H1 (cell line): ENCODE data around the gene ARL6IP5. TPM values are rescaled to one million over a fixed set of nuclear protein-coding genes. Genes with fewer than 3 reads are reported as not detected.

Experiments
- CTCF ChIA-PET: fragments of 300-600 bp; sonication (Branson Sonifier 250); formaldehyde crosslinking; loops from one replicate; lab custom pipeline; 2021; ENCODE audit not compliant: partially characterized antibody; lab: Charles Lee
- POLR2A ChIA-PET: fragments of 300-600 bp; sonication (Branson Sonifier 250); formaldehyde crosslinking; loops from one replicate; lab custom pipeline; 2021; ENCODE audit warnings: inconsistent platforms; ENCODE audit not compliant: partially characterized antibody; lab: Charles Lee
- DNase-seq, 2 experiments: peaks; one replicate each; pipeline versions ENCODE4 v3.0.0 to v3.0.0-alpha.2; 2010 to 2022; ENCODE audit warnings: low spot score in 2 of 2, low read depth in 1 of 2, mixed read lengths in 1 of 2
- FAIRE-seq: peaks from 2 replicates; lab custom pipeline; 2011; peaks lifted over from hg19 to GRCh38; lab: Jason Lieb, UNC
- H2AFZ ChIP-seq: 2 replicates; pipeline ENCODE4 v1.8.1; 2012; ENCODE audit warnings: low read length, inconsistent platforms
- H2AK5ac ChIP-seq: 2 replicates; pipeline ENCODE4 v1.6.1; 2013; ENCODE audit warnings: low read depth, low read length
- H2BK120ac ChIP-seq: replicated peaks from 2 replicates; pipeline ENCODE3; 2013; ENCODE audit warnings: low read depth, low read length, inconsistent platforms
- H2BK12ac ChIP-seq: 2 replicates; pipeline ENCODE4 v1.6.1; 2013; ENCODE audit warnings: low read depth, low read length
- H2BK15ac ChIP-seq: 2 replicates; pipeline ENCODE4 v1.6.1; 2013; ENCODE audit warnings: low read length
- H2BK20ac ChIP-seq: 2 replicates; pipeline ENCODE4 v1.6.1; 2013; ENCODE audit warnings: low read length
- H2BK5ac ChIP-seq: 2 replicates; pipeline ENCODE4 v1.6.1; 2013; ENCODE audit warnings: low read depth, low read length
- H3K14ac ChIP-seq: 2 replicates; pipeline ENCODE4 v1.6.1; 2013; ENCODE audit warnings: inconsistent platforms; ENCODE audit not compliant: insufficient read length
- H3K18ac ChIP-seq: 2 replicates; pipeline ENCODE4 v1.6.1; 2013; ENCODE audit warnings: low read length; ENCODE audit errors: extremely low read depth
- H3K23ac ChIP-seq: 2 replicates; pipeline ENCODE4 v1.6.1; 2013; ENCODE audit warnings: inconsistent platforms; ENCODE audit not compliant: insufficient read length
- H3K23me2 ChIP-seq: 2 replicates; pipeline ENCODE4 v1.6.1; 2013; ENCODE audit warnings: low read depth, low read length
- H3K27ac ChIP-seq: 2 replicates; pipeline ENCODE4 v1.6.1; 2011; ENCODE audit warnings: low read depth, low read length, inconsistent platforms
- H3K27me3 ChIP-seq, 4 experiments: replicated peaks in 1 of 4; 1 replicate in 1 of 4; 2 replicates in 3 of 4; pipeline versions ENCODE4 v1.6.1 to v1.8.1; 2011 to 2013; ENCODE audit warnings: low read length in 3 of 4, mild to moderate bottlenecking in 3 of 4, inconsistent platforms in 2 of 4, mixed read lengths in 2 of 4, moderate library complexity in 1 of 4; ENCODE audit not compliant: control insufficient read depth in 3 of 4, insufficient read depth in 3 of 4; ENCODE audit errors: extremely low read depth in 1 of 4
- H3K36me3 ChIP-seq, 4 experiments: 2 replicates each; pipeline versions ENCODE4 v1.6.1 to v1.8.1; 2011 to 2013; ENCODE audit warnings: mild to moderate bottlenecking in 4 of 4, low read length in 3 of 4, moderate library complexity in 2 of 4, control low read depth in 1 of 4, inconsistent platforms in 1 of 4; ENCODE audit not compliant: insufficient read depth in 4 of 4, control insufficient read depth in 2 of 4
- H3K4ac ChIP-seq: replicated peaks from 2 replicates; pipeline ENCODE3; 2013; ENCODE audit warnings: low read length, low read depth, mixed read lengths, inconsistent platforms; ENCODE audit not compliant: insufficient read length
- H3K4me1 ChIP-seq, 4 experiments: replicated peaks in 1 of 4; 1 replicate in 1 of 4; 2 replicates in 3 of 4; pipeline versions ENCODE4 v1.6.1 to v1.8.1; 2011 to 2013; ENCODE audit warnings: low read length in 3 of 4, inconsistent platforms in 2 of 4, mixed read lengths in 1 of 4; ENCODE audit not compliant: insufficient read depth in 4 of 4, control insufficient read depth in 3 of 4
- H3K4me2 ChIP-seq, 2 experiments: 2 replicates each; pipeline versions ENCODE4 v1.6.1 to v1.8.1; 2011 to 2013; ENCODE audit warnings: low read depth in 2 of 2, low read length in 2 of 2, control low read depth in 1 of 2, inconsistent platforms in 1 of 2, mild to moderate bottlenecking in 1 of 2; ENCODE audit not compliant: insufficient read depth in 1 of 2
- H3K4me3 ChIP-seq, 4 experiments: fragments of 200-600, 300-600 bp in 1 of 4; sonication (generic), shearing (Covaris generic), sonication (Bioruptor Twin) in 1 of 4; 2 replicates each; pipeline versions ENCODE4 v1.5.1 to v1.8.1; 2011 to 2016; ENCODE audit warnings: low read length in 4 of 4, low read depth in 3 of 4, control low read depth in 2 of 4, inconsistent platforms in 2 of 4, mild to moderate bottlenecking in 2 of 4, mixed read lengths in 1 of 4, moderate library complexity in 1 of 4; ENCODE audit not compliant: insufficient read depth in 2 of 4; ENCODE audit errors: extremely low read depth in 1 of 4
- H3K56ac ChIP-seq: replicated peaks from 2 replicates; pipeline ENCODE3; 2013; ENCODE audit warnings: low read depth, mild to moderate bottlenecking, mixed read lengths, low read length, inconsistent platforms; ENCODE audit not compliant: insufficient read length
- H3K79me1 ChIP-seq: 2 replicates; pipeline ENCODE4 v1.6.1; 2013; ENCODE audit warnings: low read depth, low read length, control low read depth
- H3K79me2 ChIP-seq, 2 experiments: 2 replicates each; pipeline versions ENCODE4 v1.6.1 to v1.8.1; 2012 to 2013; ENCODE audit warnings: low read length in 2 of 2, mild to moderate bottlenecking in 2 of 2, inconsistent platforms in 1 of 2; ENCODE audit not compliant: insufficient read depth in 2 of 2, control insufficient read depth in 1 of 2
- H3K9ac ChIP-seq, 4 experiments: replicated peaks in 1 of 4; 1 replicate in 1 of 4; 2 replicates in 3 of 4; pipeline versions ENCODE4 v1.6.1 to v1.8.1; 2011 to 2013; ENCODE audit warnings: low read depth in 3 of 4, low read length in 3 of 4, control low read depth in 2 of 4, mild to moderate bottlenecking in 2 of 4, moderate library complexity in 2 of 4, inconsistent platforms in 1 of 4; ENCODE audit errors: extremely low read depth in 1 of 4
- H3K9me3 ChIP-seq, 2 experiments: 2 replicates each; pipeline versions ENCODE4 v1.6.1 to v1.8.1; 2012 to 2013; ENCODE audit warnings: mild to moderate bottlenecking in 2 of 2, moderate library complexity in 2 of 2, control low read depth in 1 of 2, inconsistent platforms in 1 of 2, low read depth in 1 of 2, low read length in 1 of 2, mixed read lengths in 1 of 2; ENCODE audit not compliant: insufficient read depth in 2 of 2
- H4K20me1 ChIP-seq, 2 experiments: replicated peaks in 1 of 2; 2 replicates each; pipeline versions ENCODE3 to v1.8.1; 2011 to 2013; ENCODE audit warnings: inconsistent platforms in 2 of 2, low read length in 2 of 2, mild to moderate bottlenecking in 1 of 2; ENCODE audit not compliant: insufficient read depth in 2 of 2, control insufficient read depth in 1 of 2
- H4K5ac ChIP-seq: 2 replicates; pipeline ENCODE4 v1.6.1; 2013; ENCODE audit warnings: low read length, low read depth, mixed read lengths, inconsistent platforms; ENCODE audit not compliant: insufficient read length
- H4K8ac ChIP-seq: 2 replicates; pipeline ENCODE4 v1.8.0; 2013; ENCODE audit warnings: mild to moderate bottlenecking, moderate library complexity, low read length, inconsistent platforms; ENCODE audit not compliant: insufficient read depth; ENCODE audit errors: extremely low read depth
- H4K91ac ChIP-seq: replicated peaks from 2 replicates; pipeline ENCODE3; 2013; ENCODE audit warnings: low read length, mixed read lengths, inconsistent platforms; ENCODE audit not compliant: insufficient read length
- BACH1 ChIP-seq: IDR thresholded peaks from 2 replicates; pipeline ENCODE4 v1.6.1; 2012; ENCODE audit warnings: low read length, improper control_type of control experiment
- CHD1 ChIP-seq: IDR thresholded peaks from 2 replicates; pipeline ENCODE4 v1.6.1; 2012; ENCODE audit warnings: low read depth, low read length, improper control_type of control experiment
- CREB1 ChIP-seq: IDR thresholded peaks from 2 replicates; pipeline ENCODE4 v1.6.1; 2012; ENCODE audit warnings: inconsistent platforms
- JUN ChIP-seq: IDR thresholded peaks from 2 replicates; pipeline ENCODE4 v1.6.1; 2011; ENCODE audit warnings: low read depth, mild to moderate bottlenecking, improper control_type of control experiment, low read length
- SIN3A ChIP-seq, 2 experiments: IDR thresholded peaks in 1 of 2; conservative IDR thresholded peaks in 1 of 2; 2 replicates each; pipeline ENCODE4 v1.6.1; 2011 to 2012; ENCODE audit warnings: low read length in 2 of 2, improper control_type of control experiment in 1 of 2, low read depth in 1 of 2, mild to moderate bottlenecking in 1 of 2
- TAF7 ChIP-seq: optimal IDR thresholded peaks from 2 replicates; pipeline ENCODE3; 2011; ENCODE audit warnings: low read depth, mild to moderate bottlenecking, inconsistent platforms, low read length, moderate library complexity, borderline replicate concordance
- WGBS, 2 experiments: shearing (Covaris generic) in 1 of 2; methylation state at CpG; one replicate each; pipeline versions ENCODE4 v1.1.6 to v1.1.7; 2013 to 2015; ENCODE audit warnings: low lambda C conversion rate in 2 of 2, mixed read lengths in 2 of 2, inconsistent platforms in 1 of 2, low coverage in 1 of 2, missing lambda C conversion rate in 1 of 2; ENCODE audit not compliant: insufficient replicate concordance in 2 of 2, insufficient coverage in 1 of 2, insufficient read length in 1 of 2; ENCODE audit errors: extremely low coverage in 1 of 2, missing lambda C conversion rate in 1 of 2; 5-methylcytosine and 5-hydroxymethylcytosine counted together
- polyA plus RNA-seq, 7 experiments: library from polyadenylated mRNA; depleted of rRNA in 3 of 7; stranded (reverse) in 5 of 7; unstranded in 2 of 7; fragments of >200 nt in 5 of 7; fragments of 200-250 nt in 2 of 7; gene quantifications; 1 replicate in 5 of 7; 2 replicates in 1 of 7; 4 replicates in 1 of 7; pipeline versions ENCODE4 v1.2.1 to v1.2.3, GENCODE V29; 2011 to 2013; ENCODE audit warnings: missing spikeins in 2 of 7, mixed read lengths in 2 of 7
- total RNA-seq: library from RNA; stranded (reverse); fragmentation: NEBNext Ultra II Directional; extraction: Animal tissue kit (Norgen Biotek cat#: 25700); gene quantifications from 2 replicates; pipeline ENCODE4 v1.2.1, GENCODE V29; 2021
- TF ChIP-seq, protein P1 (sequence below): IDR thresholded peaks from 2 replicates; pipeline ENCODE4 v1.6.1; 2012; ENCODE audit warnings: inconsistent platforms
- TF ChIP-seq, protein P2 (sequence below), 3 experiments: IDR thresholded peaks; 1 replicate in 2 of 3; 2 replicates in 1 of 3; pipeline versions ENCODE4 v1.5.1 to v1.6.1; 2011; ENCODE audit warnings: low read length in 3 of 3, mild to moderate bottlenecking in 3 of 3, inconsistent platforms in 2 of 3, low read depth in 1 of 3, moderate library complexity in 1 of 3; ENCODE audit not compliant: insufficient read depth in 1 of 3; ENCODE audit errors: control extremely low read depth in 1 of 3

Gene ARL6IP5
- total and polyA plus RNA-seq, 2 of the 8 experiments (the other 6 are each of a cell fraction or from before 2014, with no cell fraction given) = 24.9 to 30.1 TPM

DNA sequence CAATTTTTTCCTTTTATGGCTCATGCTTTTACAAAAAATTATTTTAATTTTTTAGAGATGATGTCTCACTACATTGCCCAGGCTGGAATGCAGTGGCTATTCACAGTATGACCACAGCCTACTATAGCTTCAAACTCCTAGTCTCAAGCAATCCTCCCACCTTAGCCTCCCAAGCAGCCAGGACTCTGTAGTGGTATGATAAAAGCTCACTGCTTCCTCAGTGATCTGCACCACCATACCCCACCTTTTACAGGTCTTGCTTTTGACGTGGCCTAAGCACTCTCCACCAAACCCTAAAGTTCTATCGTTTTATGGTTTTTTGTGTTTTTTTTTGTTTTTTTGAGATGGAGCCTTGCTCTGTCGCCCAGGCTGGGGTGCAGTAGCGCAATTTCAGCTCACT, 18.6 kb upstream of the ARL6IP5 start:
- no peak overlapping the region for H3K18ac ChIP-seq
- H2AK5ac ChIP-seq = no peak overlapping the region
- H3K27ac ChIP-seq = no peak overlapping the region
- no peak overlapping the region for H2BK15ac ChIP-seq
- no peak overlapping the region for H4K5ac ChIP-seq
- POLR2A ChIA-PET = interaction anchor here (3.3 kb wide), 1 partner anchor 14 kb away, joined by 14 read pairs; the partner anchor contains the start of gene TMF1
- H3K79me2 ChIP-seq = no peaks in the 10 kb centered on the region
- no peak overlapping the region for H2BK120ac ChIP-seq
- H3K56ac ChIP-seq = no peak overlapping the region
- no peaks in the 10 kb centered on the region for H3K79me1 ChIP-seq
- no peak overlapping the region for H2AFZ ChIP-seq
- H3K36me3 ChIP-seq = peaks cover 4 to 28% (median 15%) of the 10 kb centered on the region in 4 experiments; a peak in 7 of 8 replicates
- H3K23me2 ChIP-seq = no peaks in the 10 kb centered on the region
- no peak overlapping the region for H3K9ac ChIP-seq
- H3K4ac ChIP-seq = no peak overlapping the region
- no peak overlapping the region for H4K8ac ChIP-seq
- no peak overlapping the region for H2BK5ac ChIP-seq
- no peaks in the 10 kb centered on the region for H3K9me3 ChIP-seq
- no peak overlapping the region for H2BK12ac ChIP-seq
- DNase-seq = no peak
- no peak overlapping the region for H2BK20ac ChIP-seq
- no peaks in the 10 kb centered on the region for H3K4me1 ChIP-seq
- no peak for TF ChIP-seq CREB1
- no peak for TF ChIP-seq JUN
- no peak for TF ChIP-seq CHD1
- no peak for TF ChIP-seq BACH1
- no peak for TF ChIP-seq TAF7
- no peak for TF ChIP-seq SIN3A (conservative IDR thresholded peaks at IDR 0.05 in 1 of 2, IDR thresholded peaks at IDR 0.05 in 1 of 2; ENCODE audit: low read depth in 1 of 2, low read length in 2 of 2)
- TF ChIP-seq, protein P1, sequence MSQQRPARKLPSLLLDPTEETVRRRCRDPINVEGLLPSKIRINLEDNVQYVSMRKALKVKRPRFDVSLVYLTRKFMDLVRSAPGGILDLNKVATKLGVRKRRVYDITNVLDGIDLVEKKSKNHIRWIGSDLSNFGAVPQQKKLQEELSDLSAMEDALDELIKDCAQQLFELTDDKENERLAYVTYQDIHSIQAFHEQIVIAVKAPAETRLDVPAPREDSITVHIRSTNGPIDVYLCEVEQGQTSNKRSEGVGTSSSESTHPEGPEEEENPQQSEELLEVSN = no peak
- TF ChIP-seq, protein P2, sequence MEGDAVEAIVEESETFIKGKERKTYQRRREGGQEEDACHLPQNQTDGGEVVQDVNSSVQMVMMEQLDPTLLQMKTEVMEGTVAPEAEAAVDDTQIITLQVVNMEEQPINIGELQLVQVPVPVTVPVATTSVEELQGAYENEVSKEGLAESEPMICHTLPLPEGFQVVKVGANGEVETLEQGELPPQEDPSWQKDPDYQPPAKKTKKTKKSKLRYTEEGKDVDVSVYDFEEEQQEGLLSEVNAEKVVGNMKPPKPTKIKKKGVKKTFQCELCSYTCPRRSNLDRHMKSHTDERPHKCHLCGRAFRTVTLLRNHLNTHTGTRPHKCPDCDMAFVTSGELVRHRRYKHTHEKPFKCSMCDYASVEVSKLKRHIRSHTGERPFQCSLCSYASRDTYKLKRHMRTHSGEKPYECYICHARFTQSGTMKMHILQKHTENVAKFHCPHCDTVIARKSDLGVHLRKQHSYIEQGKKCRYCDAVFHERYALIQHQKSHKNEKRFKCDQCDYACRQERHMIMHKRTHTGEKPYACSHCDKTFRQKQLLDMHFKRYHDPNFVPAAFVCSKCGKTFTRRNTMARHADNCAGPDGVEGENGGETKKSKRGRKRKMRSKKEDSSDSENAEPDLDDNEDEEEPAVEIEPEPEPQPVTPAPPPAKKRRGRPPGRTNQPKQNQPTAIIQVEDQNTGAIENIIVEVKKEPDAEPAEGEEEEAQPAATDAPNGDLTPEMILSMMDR (IDR thresholded peaks at IDR 0.05; ENCODE audit: control extremely low read depth in 1 of 3, insufficient read depth in 1 of 3, low read depth in 1 of 3, low read length in 3 of 3) = no peak
- TF ChIP-seq, all 59 proteins: peak for 0
- H3K23ac ChIP-seq = no peak overlapping the region
- no peak overlapping the region for H4K91ac ChIP-seq
- no peak overlapping the region for H3K4me2 ChIP-seq
- no peaks in the 10 kb centered on the region for H3K27me3 ChIP-seq
- no peak overlapping the region for H3K4me3 ChIP-seq
- WGBS, 2 experiments = 55% methylated on average over 4 of the region's 4 CpGs; no CpG with 5 or more reads in 1 of the 2 experiments
- H3K14ac ChIP-seq = no peak overlapping the region
- H4K20me1 ChIP-seq = no peaks in the 10 kb centered on the region
- CTCF ChIA-PET = interaction anchor here (1.8 kb wide), 1 partner anchor 12 kb away, joined by 6 read pairs; no protein-coding TSS in a partner anchor
- FAIRE-seq = no peak
